Right ventricle myocardium superior (tissue), 1 donor: Measurements from ENCODE around the gene RGS7. TPM values are rescaled to one million over a fixed set of nuclear protein-coding genes. Genes with fewer than 3 reads are reported as not detected.

Experiments used
- ATAC-seq: fragments of 200-7000 bp; cut with Tn5 transposase; one replicate; pipeline ENCODE4 v1.9.1; 2020; ENCODE audit warnings: mild to moderate bottlenecking; ENCODE audit not compliant: poor library complexity
- DNase-seq: peaks from one replicate; pipeline ENCODE4 v3.0.0-alpha.2; 2020
- intact Hi-C: fragments of 100-400 bp; cut with DNase I; formaldehyde crosslinking; loops from one replicate; pipeline ENCODE4 v1.11.2; 2022
- total RNA-seq: library from RNA; stranded (reverse); fragmentation: NEBNext Ultra II Directional; extraction: Animal tissue kit (Norgen Biotek cat#: 25700); gene quantifications from one replicate; pipeline ENCODE4 v1.2.1, GENCODE V29; 2021
- donor health status: DM: no; HTN: yes; CAD: no; lungs with severe emphysema.

The RGS7 gene
- total RNA-seq, 1 donor from 2014 or later: not detected

- no peak for DNase-seq
- intact Hi-C loops: no loop called here
- ATAC-seq: no peak
These were observed 295.9 kb downstream of the RGS7 start for GRCh38 chr1:241061062-241061461.

DNA sequence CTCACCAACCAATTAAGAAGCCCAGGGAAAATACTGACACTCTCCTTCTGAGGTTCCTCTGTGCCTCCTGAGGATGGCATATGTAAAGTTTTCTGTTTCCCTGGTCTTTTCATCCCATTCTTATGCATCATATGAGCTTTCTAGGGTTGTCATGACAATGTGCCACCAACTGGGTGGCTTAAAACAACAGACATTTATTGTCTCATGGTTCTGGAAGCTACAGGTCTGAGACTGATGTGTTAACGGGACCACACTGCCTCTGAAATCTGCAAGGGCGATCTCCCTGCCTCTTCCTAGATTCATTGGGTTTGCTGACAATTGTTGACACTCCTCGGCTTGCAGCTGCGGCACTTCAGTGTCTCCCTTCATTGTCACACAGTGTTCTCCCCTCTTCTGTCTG, 308.4 kb downstream of the RGS7 start:
- ATAC-seq (no peak), DNase-seq (no peak)
- intact Hi-C loops: no loop called here

DNA sequence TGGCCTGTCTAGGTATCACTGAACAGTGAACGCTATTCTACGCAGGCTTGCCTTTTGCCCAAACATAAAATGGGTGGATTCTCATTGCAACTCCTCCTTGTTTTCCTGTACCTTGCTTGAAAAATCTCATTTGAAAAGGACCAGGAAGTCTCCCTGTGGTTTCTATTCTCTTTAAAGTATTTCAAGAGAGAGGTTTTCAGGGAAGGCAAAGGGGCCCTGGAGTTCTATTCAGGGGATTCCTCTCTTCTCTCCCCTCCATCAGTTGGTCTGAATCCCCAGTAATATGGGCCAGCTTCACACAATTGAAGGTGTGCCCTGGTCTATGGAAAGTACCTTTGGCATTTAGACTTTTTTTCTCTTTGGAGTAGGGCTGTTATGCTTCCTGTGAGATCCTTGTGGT, 311.3 kb downstream of the RGS7 start:
- ATAC-seq (no peak), DNase-seq (no peak)
- intact Hi-C loops: no loop called here

DNA sequence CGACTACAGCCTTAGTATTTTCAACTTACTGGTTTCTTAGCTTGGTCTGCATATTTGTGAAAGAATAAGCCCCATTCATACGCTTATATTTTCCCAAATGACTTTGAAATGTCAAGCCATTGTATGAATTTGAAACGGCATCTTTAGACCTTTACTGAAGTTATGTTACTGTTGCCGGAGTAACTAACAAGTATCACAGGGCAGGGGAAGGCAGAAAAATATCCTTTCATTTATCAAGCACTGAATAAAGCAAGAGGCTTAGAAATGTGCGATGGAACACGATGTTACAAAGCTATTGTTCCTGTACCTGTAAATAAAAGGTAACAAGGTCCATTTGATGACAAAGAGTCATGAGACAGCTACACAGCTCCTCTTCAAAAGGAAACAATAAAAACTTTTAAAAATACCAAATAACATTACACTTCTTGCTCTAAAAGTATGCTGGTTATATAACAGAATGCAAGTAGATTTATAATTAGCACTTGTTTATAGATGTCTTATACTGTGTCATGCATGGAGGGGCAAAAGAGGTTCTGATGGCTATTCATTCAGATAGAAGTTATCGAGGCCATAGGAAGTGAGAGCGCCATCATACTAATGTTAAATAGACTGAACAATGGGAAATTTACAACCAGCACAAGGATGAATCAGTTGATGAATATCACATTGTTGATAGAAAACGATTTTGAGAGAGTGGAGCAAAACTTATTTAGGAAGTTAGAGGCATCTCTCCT, 322.6 kb downstream of the RGS7 start:
- no peak for ATAC-seq
- no peak for DNase-seq
- intact Hi-C loops: no loop called here

GRCh38 chr1:241024834-241025233, 332.2 kb downstream of the RGS7 start:
- intact Hi-C loops: no loop called here
- DNase-seq (no peak), ATAC-seq (no peak)

- intact Hi-C loops: no loop called here
- no peak for DNase-seq
- no peak for ATAC-seq
These were observed 334.6 kb downstream of the RGS7 start for GRCh38 chr1:241022366-241022765.

- no peak for ATAC-seq
- intact Hi-C loops: no loop called here
- no peak for DNase-seq
These were observed 335.9 kb downstream of the RGS7 start for GRCh38 chr1:241020851-241021697.

DNA sequence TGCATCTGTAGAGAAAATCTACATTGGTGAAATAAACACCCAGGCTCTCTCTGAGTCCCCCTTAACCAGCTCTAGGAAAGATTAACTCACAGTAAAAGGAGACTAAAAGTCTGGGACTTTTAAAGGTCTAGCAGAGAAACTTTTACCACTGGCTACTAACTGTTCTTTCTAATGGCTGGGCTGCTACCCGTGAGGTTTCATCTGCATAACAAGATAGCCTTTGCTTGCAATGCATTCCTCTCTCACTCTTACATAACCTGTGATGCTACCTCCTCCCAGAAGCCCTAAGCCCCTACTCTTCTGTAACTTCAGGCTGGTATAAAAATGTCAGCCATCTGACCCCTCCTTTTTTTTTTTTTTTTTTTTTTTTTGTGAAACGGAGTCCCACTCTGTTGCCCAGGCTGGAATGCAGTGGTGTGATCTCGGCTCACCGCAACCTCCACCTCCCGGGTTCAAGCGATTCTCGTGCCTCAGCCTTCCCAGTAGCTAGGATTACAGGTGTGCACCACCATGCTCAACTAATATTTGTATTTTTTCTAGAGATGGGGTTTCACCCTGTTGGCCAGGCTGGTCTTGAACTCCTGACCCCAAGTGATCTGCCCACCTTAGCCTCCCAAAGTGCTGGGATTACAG, 344.2 kb downstream of the RGS7 start:
- no peak for ATAC-seq
- intact Hi-C loops: no loop called here
- DNase-seq: no peak

DNA sequence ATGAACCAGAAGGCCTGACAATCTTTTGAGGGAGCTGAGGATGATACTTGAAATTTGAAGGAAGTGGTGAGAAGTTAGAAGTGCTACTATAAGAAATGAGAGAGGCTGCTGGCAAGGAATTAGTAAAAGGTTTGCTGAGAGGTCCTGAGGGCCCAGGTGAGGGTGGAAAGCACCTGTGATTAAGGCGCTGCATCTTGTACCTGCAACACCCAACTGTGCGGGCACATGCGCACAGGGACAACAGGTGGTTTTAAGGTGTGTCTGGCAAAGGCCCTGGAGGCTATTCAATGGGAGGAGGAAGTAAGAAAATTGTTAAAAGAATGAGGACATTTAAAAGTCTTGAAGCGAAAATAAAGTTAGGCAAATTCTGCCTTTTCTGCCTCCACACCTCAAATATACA, 349.3 kb downstream of the RGS7 start:
- no peak for ATAC-seq
- DNase-seq: no peak
- intact Hi-C loops: no loop called here

- ATAC-seq: no peak
- DNase-seq: no peak
- intact Hi-C loops: no loop called here
These were observed 357.2 kb downstream of the RGS7 start for GRCh38 chr1:240999826-241000225.

DNA sequence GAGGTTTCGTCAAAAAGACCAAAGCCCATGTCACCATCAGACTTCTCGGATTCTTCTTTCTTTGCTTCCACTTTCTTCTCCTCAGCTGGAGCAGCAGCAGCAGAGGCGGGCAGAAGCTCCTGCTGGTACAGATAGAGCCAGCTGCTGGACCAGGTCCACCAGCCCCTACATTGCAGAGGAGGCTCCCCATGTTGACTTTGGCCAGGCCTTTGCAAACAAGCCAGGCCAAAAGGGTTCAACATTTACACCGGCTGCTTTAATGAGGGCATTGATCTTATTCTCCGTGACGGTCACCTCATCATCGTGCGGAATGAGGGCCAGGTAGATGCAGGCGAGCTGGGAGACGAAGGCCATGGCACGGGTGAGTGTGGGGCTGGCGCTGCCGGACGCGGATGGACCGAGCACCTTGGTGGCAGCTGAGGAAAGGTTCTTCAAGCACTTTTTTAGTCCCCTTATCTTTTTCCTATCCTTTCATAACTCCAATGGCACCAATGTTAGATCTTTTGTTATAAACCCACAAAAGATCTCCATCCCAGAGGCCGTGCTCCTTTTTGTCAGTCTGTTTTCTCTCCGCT, 358.5 kb downstream of the RGS7 start:
- intact Hi-C loops: no loop called here
- DNase-seq (no peak), ATAC-seq (no peak)

- no peak for DNase-seq
- ATAC-seq: no peak
- intact Hi-C loops: no loop called here
These were observed 359.0 kb downstream of the RGS7 start for GRCh38 chr1:240998024-240998423.

DNA sequence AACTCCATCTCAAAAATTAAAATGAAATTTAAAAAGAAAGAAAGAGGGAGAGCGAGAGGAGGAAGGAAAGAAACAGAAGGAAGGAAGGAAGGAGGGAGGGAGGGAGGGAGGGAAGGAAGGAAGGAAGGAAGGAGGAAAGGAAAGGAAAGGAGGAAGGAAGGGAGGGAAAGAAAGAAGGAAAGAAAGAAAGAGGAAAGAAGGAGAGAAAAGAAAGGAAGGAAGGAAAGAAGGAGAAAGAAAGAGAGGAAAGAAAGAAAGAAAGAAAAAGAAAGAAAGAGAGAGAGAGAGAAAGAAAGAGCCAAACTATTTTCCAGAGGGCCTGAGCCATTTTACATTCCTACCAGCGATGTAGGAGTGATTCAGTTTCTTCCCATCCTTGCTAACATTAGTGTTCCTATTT, 364.0 kb downstream of the RGS7 start:
- intact Hi-C loops: no loop called here
- DNase-seq (no peak), ATAC-seq (no peak)

- intact Hi-C loops: no loop called here
- DNase-seq: no peak
- no peak for ATAC-seq
These were observed 365.8 kb downstream of the RGS7 start for GRCh38 chr1:240991230-240991629.

GRCh38 chr1:240987928-240988327, 369.1 kb downstream of the RGS7 start:
- no peak for ATAC-seq
- DNase-seq: no peak
- intact Hi-C loops: no loop called here

DNA sequence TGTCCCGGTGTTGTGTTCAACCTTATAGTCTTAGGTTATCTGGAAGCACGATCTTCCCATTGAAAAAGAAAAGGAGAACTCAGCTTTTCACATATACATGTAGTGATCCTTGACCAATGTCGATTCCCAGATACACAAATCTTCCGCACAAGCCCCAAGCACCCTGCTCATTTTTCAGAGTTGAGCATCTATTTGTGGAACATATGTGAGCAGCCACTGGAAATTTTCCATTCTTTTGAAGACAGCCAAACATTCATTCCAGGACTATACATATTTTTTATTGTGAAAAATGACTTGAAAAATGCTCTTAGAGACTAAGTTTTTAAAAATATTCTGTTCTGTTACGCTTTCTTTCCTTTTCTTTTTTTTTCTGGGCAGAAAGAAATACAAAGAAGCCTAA, 371.9 kb downstream of the RGS7 start:
- intact Hi-C loops: no loop called here
- DNase-seq: no peak
- ATAC-seq: no peak

- ATAC-seq: no peak
- intact Hi-C loops: no loop called here
- no peak for DNase-seq
These were observed 376.7 kb downstream of the RGS7 start for GRCh38 chr1:240980342-240980741.

- ATAC-seq (no peak), DNase-seq (no peak)
- intact Hi-C loops: no loop called here
These were observed 380.3 kb downstream of the RGS7 start for GRCh38 chr1:240976685-240977084.

DNA sequence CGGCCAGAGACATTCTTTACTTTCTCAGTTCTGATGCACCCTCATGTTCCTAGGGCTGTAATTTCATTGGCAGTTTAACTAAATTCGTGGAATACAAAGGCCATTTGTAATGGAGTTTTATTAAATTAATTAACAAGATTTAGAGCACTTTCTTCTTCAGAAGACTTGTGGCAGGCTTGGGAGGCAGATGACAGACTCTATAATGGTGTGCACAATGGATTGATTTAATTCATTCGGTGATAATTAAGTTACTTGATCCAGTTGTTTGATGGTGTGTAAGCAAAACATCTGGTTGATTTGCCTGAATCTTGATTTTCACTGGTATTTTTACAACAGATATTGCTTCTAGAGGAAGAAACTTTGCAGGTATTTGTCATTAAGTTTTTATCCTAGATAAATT, 383.1 kb downstream of the RGS7 start:
- DNase-seq (no peak), ATAC-seq (no peak)
- intact Hi-C loops: no loop called here
